SH-SY5Y (cell line): Measurements from ENCODE around the gene NAV2.
A peak's percentile ranks its signal among the peaks of the same experiment; 100 is the strongest.

Experiments used
- GATA2 ChIP-seq: IDR thresholded peaks from 2 replicates; pipeline ENCODE4 v1.6.1; 2011; ENCODE audit warnings: mild to moderate bottlenecking, low read depth, low read length
- GATA3 ChIP-seq: IDR thresholded peaks from 2 replicates; pipeline ENCODE4 v1.6.1; 2011; ENCODE audit warnings: low read depth, mild to moderate bottlenecking, low read length, moderate library complexity

NAV2 gene, protein sequence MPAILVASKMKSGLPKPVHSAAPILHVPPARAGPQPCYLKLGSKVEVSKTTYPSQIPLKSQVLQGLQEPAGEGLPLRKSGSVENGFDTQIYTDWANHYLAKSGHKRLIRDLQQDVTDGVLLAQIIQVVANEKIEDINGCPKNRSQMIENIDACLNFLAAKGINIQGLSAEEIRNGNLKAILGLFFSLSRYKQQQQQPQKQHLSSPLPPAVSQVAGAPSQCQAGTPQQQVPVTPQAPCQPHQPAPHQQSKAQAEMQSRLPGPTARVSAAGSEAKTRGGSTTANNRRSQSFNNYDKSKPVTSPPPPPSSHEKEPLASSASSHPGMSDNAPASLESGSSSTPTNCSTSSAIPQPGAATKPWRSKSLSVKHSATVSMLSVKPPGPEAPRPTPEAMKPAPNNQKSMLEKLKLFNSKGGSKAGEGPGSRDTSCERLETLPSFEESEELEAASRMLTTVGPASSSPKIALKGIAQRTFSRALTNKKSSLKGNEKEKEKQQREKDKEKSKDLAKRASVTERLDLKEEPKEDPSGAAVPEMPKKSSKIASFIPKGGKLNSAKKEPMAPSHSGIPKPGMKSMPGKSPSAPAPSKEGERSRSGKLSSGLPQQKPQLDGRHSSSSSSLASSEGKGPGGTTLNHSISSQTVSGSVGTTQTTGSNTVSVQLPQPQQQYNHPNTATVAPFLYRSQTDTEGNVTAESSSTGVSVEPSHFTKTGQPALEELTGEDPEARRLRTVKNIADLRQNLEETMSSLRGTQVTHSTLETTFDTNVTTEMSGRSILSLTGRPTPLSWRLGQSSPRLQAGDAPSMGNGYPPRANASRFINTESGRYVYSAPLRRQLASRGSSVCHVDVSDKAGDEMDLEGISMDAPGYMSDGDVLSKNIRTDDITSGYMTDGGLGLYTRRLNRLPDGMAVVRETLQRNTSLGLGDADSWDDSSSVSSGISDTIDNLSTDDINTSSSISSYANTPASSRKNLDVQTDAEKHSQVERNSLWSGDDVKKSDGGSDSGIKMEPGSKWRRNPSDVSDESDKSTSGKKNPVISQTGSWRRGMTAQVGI (N-terminal part only)

GRCh38 chr11:19712281-19713195, at the start of gene NAV2:
Gene NAV2, plus strand, starts transcription at chr11:19712837. Its CDS starts 859 bp downstream, at chr11:19713696.
- TF ChIP-seq GATA3 (no peak), GATA2 (0 out of 2 replicates have a peak, but pooled peaks have one; percentile 10)

DNA sequence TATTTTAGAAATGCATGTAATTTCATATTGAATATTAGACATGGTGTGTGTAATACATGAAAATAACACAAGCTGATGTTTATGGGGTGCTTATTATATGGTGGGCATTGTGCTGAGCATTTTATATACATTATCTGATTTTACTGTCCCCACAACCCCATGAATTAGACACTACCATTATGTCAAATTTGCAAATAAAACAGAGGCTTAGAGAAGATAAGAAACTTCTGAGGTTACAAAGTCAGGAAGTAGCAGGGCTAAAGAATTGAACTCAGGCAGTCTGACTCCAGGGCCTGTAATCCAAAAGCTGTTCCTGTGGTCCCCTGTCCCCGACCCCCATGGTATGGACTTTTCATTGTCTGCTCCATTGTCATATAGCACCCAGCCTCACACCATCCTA, 49.4 kb upstream of the NAV2 start:
- TF ChIP-seq GATA2 (no peak), GATA3 (no peak)

GRCh38 chr11:19664886-19665548, 47.6 kb upstream of the NAV2 start:
- TF ChIP-seq GATA3 (no peak), GATA2 (no peak)

- TF ChIP-seq GATA3 (no peak), GATA2 (no peak)
Measured at GRCh38 chr11:19666951-19667350, 45.7 kb upstream of the NAV2 start.

- no peak for TF ChIP-seq GATA2
- TF ChIP-seq GATA3: no peak
Measured at GRCh38 chr11:19669511-19669910, 43.1 kb upstream of the NAV2 start.

DNA sequence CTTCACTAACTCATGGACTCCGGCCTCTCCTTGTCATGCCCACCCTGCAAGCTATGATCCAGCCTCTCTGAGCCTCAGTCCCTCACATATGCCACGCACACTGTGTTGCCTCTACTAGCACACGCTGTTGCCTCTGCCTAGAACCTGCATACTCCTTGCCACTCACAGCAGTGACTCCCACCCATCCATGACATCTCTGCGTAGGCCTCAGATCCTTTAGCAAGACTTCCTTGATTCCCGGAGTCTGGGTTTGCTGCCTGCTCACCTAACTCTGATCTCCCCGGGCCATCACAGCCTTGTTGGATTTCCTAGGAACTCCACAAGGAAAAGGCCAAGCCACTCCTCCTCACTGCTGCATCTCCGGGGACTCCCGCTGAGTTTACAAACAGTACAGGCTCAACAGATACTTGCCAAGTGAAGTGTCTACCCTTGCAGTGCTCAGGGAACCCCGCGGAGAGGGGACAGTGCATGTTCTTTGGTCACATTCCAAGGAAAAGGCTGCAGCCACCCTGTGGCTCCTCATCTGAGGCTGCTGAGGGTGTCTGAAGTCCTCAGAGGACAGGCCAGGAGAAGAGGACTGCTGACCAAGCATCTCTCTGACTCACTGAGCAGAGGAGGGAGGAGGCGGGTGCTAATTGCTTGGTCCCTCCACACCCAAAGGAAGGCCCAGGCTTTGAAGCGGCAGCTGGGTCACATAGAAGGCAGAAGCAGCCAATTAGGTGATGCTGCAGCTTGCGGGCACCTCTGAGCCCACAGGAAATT, 42.4 kb upstream of the NAV2 start:
- TF ChIP-seq GATA2 (no peak), GATA3 (no peak)

GRCh38 chr11:19672586-19673206, 39.9 kb upstream of the NAV2 start:
- TF ChIP-seq GATA2: no peak
- TF ChIP-seq GATA3: no peak

DNA sequence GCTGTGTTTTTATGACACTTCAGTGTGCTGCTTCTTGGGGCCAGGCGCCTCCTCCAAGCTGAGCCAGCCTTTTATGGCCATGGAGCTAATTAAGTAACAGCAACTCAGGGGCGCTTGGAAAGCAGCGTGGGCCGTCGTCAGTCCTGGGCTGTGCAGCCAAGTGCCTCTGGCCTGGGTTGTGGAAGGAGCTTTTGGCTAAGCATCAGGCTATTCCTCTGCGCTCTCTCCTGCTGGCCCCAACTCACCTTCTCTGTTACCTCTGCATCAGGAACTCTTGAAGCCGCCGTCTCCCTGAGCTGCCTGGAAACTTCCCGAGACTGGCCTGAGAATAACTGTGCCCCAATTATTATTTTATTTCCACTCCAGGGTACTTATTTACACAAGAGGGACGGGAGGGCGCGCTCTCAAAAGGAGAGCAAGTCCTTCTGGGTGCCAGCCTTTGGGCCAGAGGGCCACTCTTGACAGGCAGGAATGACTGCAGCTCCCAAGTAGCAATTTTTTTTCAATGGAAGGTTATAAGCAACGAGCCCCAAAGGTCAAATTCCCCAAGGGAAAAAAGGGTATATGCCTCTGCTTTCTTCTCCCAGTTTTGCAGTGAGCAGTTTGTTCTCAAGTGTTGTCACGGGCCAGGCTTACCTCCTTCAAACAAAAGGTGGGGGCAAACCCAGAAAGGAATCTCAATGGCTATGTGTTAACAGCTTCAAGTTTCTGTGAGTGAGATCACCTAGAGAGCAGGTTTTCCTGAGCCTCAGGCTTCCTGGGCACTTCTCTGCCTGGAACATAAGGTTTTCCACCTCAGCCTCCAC, 38.5 kb upstream of the NAV2 start:
- no peak for TF ChIP-seq GATA3
- TF ChIP-seq GATA2: no peak

DNA sequence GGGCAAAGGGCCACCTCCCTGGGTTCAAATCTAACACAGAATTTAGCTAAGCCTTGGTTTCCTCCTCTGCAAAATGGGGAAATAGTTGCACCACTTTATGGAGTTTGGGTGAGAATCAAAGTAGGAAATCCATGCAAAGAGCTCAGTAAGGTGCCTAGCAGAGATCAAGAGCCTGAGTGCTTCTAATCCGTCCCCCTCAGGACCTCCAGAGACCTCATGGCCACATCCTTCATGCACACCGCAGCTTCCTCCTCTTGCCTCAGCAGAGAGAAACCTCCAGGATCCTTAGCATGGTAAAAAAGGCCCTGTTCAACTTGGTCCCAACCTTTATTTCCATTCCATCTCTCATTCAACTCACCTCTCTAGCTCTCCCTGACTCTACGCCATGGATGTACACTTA, 37.8 kb upstream of the NAV2 start:
- no peak for TF ChIP-seq GATA3
- TF ChIP-seq GATA2: no peak

GRCh38 chr11:19675397-19675796, 37.2 kb upstream of the NAV2 start:
- TF ChIP-seq GATA2: no peak

- no peak for TF ChIP-seq GATA2
- TF ChIP-seq GATA3: no peak
Measured at GRCh38 chr11:19676475-19677380, 35.9 kb upstream of the NAV2 start.
